Stimulated activated CD8-positive, alpha-beta memory T cell treated with anti-CD3 and anti-CD28 coated beads, Interleukin-12 subunit alpha, Interleukin-12 subunit beta, amount 100 ng/mL, for 1 hour (primary cell): Measurements from ENCODE around the gene SEMA3C.

Source experiments
- DNase-seq: peaks from one replicate; pipeline ENCODE4 v3.0.0-alpha.2; 2020; ENCODE audit warnings: low read depth

Gene SEMA3C

GRCh38 chr7:80734011-80734410, 184.8 kb downstream of the SEMA3C start:
- DNase-seq = no peak

- no peak for DNase-seq
Measured at GRCh38 chr7:80733333-80733915, 185.4 kb downstream of the SEMA3C start.

GRCh38 chr7:80732630-80733029, 186.2 kb downstream of the SEMA3C start:
- no peak for DNase-seq

- DNase-seq = no peak
Measured at GRCh38 chr7:80731281-80731680, 187.6 kb downstream of the SEMA3C start.

GRCh38 chr7:80729591-80730320, 189.1 kb downstream of the SEMA3C start:
- DNase-seq = no peak

- no peak for DNase-seq
Measured at GRCh38 chr7:80726666-80727065, 192.2 kb downstream of the SEMA3C start.

GRCh38 chr7:80725181-80725611, 193.7 kb downstream of the SEMA3C start:
- DNase-seq = no peak

GRCh38 chr7:80724249-80724871, 194.5 kb downstream of the SEMA3C start:
- DNase-seq = no peak

- DNase-seq = no peak
Measured at GRCh38 chr7:80722616-80723195, 196.1 kb downstream of the SEMA3C start.

GRCh38 chr7:80721883-80722615, 196.8 kb downstream of the SEMA3C start:
- no peak for DNase-seq

GRCh38 chr7:80720146-80720545, 198.7 kb downstream of the SEMA3C start:
- no peak for DNase-seq

- DNase-seq = no peak
Measured at GRCh38 chr7:80719261-80719660, 199.6 kb downstream of the SEMA3C start.

- DNase-seq = no peak
Measured at GRCh38 chr7:80711531-80711930, 207.3 kb downstream of the SEMA3C start.

GRCh38 chr7:80708123-80708522, 210.7 kb downstream of the SEMA3C start:
- no peak for DNase-seq

GRCh38 chr7:80707318-80707717, 211.5 kb downstream of the SEMA3C start:
- no peak for DNase-seq

GRCh38 chr7:80705130-80705781, 213.6 kb downstream of the SEMA3C start:
- DNase-seq = no peak

GRCh38 chr7:80703272-80703671, 215.6 kb downstream of the SEMA3C start:
- no peak for DNase-seq

GRCh38 chr7:80699721-80700256, 219.1 kb downstream of the SEMA3C start:
- no peak for DNase-seq

GRCh38 chr7:80699045-80699638, 219.7 kb downstream of the SEMA3C start:
- no peak for DNase-seq
